ENCODE data around the gene NOM1. TPM values are rescaled to one million over a fixed set of nuclear protein-coding genes. Genes with fewer than 3 reads are reported as not detected.
"Not testable (repeated sequence)": the region's sequence is repeated elsewhere in the genome, so short reads cannot be mapped to it uniquely, and the experiment has no call there.

NOM1 gene
- total RNA-seq, 1 experiment from 2014 or later, result 30.3 TPM

DNA sequence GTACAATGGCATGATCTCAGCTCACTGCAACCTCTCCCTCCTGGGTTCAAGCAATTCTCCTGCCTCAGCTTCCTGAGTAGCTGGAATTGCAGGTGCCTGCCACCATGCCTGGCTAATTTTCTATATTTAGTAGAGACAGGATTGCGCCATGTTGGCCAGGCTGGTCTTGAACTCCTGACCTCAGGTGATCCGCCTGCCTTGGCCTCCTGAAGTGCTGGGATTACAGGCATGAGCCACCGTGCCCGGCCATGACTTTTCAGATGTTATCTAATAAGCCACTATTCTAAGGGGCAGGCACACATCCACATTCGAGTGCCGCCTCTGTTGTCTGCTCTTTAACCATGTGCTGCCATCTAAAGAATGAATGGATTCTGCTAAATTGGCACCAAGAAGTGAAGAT lies 27.2 kb upstream of the NOM1 start:
- H3K9me3 ChIP-seq (ENCODE audit: control insufficient read depth, insufficient read depth, low read depth, low read length); H3K4me3 ChIP-seq (ENCODE audit: low read depth in 2 of 2, low read length in 2 of 2); ATAC-seq; DNase-seq (ENCODE audit: low read depth, low spot score); CTCF ChIA-PET; H3K27ac ChIP-seq (ENCODE audit: low read length); in situ Hi-C loops (cut with HindIII; ENCODE audit: low pct_unique_long_range_greater_than_20kb, low sequenced_read_pairs); H3K4me1 ChIP-seq (ENCODE audit: control insufficient read depth, insufficient read depth, low read length); POLR2A ChIA-PET; BruUV-seq (replicated peaks); H3K36me3 ChIP-seq (ENCODE audit: control insufficient read depth, insufficient read depth, low read length); H3K27me3 ChIP-seq (ENCODE audit: control insufficient read depth, insufficient read depth, low read length); intact Hi-C loops (cut with micrococcal nuclease; ENCODE audit: unreplicated experiment): not testable (repeated sequence)

DNA sequence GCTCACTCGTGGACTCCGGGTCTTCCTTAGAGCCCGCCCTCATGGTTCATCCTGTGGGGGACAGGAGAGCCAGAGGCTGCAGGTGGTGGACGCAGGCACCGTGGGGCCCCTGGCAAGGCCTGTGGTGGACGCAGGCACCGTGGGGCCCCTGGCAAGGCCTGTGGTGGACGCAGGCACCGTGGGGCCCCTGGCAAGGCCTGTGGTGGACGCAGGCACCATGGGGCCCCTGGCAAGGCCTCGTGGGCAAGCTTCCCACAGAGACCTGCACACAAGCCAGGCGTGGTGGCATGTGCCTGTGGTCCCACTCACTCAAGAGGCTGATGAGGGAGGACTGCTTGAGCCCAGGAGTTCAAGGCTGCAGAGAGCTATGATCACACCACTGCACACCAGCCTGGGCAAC lies 23.7 kb upstream of the NOM1 start:
- DNase-seq (ENCODE audit: low read depth, low spot score); intact Hi-C loops (cut with micrococcal nuclease; ENCODE audit: unreplicated experiment); CTCF ChIA-PET; H3K27ac ChIP-seq (ENCODE audit: low read length); H3K9me3 ChIP-seq (ENCODE audit: control insufficient read depth, insufficient read depth, low read depth, low read length); BruUV-seq (replicated peaks); H3K4me1 ChIP-seq (ENCODE audit: control insufficient read depth, insufficient read depth, low read length); in situ Hi-C loops (cut with HindIII; ENCODE audit: low pct_unique_long_range_greater_than_20kb, low sequenced_read_pairs); POLR2A ChIA-PET; H3K27me3 ChIP-seq (ENCODE audit: control insufficient read depth, insufficient read depth, low read length); H3K36me3 ChIP-seq (ENCODE audit: control insufficient read depth, insufficient read depth, low read length); H3K4me3 ChIP-seq (ENCODE audit: low read depth in 2 of 2, low read length in 2 of 2): not testable (repeated sequence)
- 0 out of 2 replicates have a peak, but pooled peaks have one; percentile 33 for ATAC-seq

DNA sequence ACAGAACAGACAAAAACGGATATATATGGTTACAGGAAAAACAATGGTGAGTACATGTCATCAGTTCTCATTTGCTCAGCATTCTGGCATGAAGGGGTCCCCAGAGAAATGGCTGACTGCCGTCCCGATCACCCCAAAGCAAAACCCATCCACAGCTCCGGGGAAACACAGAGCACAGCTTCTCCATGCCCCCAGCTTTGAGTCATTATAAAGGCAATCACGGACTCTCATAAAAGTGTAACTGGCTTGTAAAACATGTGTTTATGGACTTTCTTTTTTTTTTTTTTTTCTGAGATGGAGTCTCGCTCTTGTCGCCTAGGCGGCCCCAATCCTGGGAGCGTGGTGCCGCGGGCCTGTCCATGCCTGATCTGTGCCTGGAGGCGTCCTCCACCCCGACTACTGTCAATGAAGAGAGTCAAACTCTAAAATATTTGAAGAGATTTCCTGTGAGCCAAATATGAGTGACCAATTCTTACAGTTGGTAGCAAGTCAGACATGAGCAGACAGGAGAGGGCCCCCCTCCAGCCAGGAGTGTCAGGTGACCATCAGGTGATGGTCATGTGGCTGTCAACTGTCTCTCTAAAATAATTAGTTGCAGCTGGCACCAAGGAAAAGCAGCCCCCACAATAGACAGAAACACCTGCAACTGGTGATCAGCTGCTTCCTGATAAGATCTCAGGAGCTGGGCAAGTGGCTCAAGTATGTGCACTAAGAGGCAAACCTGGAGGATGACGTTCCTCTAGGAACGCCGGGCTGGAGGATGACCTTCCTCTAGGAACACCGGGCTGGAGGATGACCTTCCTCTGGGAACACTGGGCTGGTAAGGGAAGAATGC lies 21.7 kb upstream of the NOM1 start:
- 0 out of 2 replicates have a peak, but pooled peaks have one; percentile 9 for ATAC-seq
- in situ Hi-C loops (cut with HindIII; ENCODE audit: low pct_unique_long_range_greater_than_20kb, low sequenced_read_pairs), result no loop called here
- ChIA-PET CTCF (no interaction called here), POLR2A (no interaction called here)
- Histone ChIP-seq H3K27ac (ENCODE audit: low read length) (no peak overlapping the region), H3K9me3 (ENCODE audit: control insufficient read depth, insufficient read depth, low read depth, low read length) (no peaks in the 10 kb centered on the region), H3K36me3 (ENCODE audit: control insufficient read depth, insufficient read depth, low read length) (no peaks in the 10 kb centered on the region), H3K4me3 (ENCODE audit: low read depth in 2 of 2, low read length in 2 of 2) (no peak overlapping the region), H3K4me1 (ENCODE audit: control insufficient read depth, insufficient read depth, low read length) (no peaks in the 10 kb centered on the region), H3K27me3 (ENCODE audit: control insufficient read depth, insufficient read depth, low read length) (no peaks in the 10 kb centered on the region)
- BruUV-seq (replicated peaks), result no TSS peak
- intact Hi-C loops (cut with micrococcal nuclease; ENCODE audit: unreplicated experiment), result no loop called here
- TF ChIP-seq TCF7L2 (IDR thresholded peaks at IDR 0.05; ENCODE audit: low read depth, low read length) (no peak), POLR2AphosphoS5 (IDR thresholded peaks at IDR 0.05; ENCODE audit: low read depth, low read length) (no peak), SIN3A (IDR thresholded peaks at IDR 0.05; ENCODE audit: borderline replicate concordance, insufficient read depth, low read depth, low read length) (no peak)
- TF ChIP-seq, protein P1, sequence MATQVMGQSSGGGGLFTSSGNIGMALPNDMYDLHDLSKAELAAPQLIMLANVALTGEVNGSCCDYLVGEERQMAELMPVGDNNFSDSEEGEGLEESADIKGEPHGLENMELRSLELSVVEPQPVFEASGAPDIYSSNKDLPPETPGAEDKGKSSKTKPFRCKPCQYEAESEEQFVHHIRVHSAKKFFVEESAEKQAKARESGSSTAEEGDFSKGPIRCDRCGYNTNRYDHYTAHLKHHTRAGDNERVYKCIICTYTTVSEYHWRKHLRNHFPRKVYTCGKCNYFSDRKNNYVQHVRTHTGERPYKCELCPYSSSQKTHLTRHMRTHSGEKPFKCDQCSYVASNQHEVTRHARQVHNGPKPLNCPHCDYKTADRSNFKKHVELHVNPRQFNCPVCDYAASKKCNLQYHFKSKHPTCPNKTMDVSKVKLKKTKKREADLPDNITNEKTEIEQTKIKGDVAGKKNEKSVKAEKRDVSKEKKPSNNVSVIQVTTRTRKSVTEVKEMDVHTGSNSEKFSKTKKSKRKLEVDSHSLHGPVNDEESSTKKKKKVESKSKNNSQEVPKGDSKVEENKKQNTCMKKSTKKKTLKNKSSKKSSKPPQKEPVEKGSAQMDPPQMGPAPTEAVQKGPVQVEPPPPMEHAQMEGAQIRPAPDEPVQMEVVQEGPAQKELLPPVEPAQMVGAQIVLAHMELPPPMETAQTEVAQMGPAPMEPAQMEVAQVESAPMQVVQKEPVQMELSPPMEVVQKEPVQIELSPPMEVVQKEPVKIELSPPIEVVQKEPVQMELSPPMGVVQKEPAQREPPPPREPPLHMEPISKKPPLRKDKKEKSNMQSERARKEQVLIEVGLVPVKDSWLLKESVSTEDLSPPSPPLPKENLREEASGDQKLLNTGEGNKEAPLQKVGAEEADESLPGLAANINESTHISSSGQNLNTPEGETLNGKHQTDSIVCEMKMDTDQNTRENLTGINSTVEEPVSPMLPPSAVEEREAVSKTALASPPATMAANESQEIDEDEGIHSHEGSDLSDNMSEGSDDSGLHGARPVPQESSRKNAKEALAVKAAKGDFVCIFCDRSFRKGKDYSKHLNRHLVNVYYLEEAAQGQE (IDR thresholded peaks at IDR 0.05; ENCODE audit: insufficient read depth in 1 of 2, low read depth in 2 of 2, low read length in 1 of 2), result no peak
- TF ChIP-seq, protein P2, sequence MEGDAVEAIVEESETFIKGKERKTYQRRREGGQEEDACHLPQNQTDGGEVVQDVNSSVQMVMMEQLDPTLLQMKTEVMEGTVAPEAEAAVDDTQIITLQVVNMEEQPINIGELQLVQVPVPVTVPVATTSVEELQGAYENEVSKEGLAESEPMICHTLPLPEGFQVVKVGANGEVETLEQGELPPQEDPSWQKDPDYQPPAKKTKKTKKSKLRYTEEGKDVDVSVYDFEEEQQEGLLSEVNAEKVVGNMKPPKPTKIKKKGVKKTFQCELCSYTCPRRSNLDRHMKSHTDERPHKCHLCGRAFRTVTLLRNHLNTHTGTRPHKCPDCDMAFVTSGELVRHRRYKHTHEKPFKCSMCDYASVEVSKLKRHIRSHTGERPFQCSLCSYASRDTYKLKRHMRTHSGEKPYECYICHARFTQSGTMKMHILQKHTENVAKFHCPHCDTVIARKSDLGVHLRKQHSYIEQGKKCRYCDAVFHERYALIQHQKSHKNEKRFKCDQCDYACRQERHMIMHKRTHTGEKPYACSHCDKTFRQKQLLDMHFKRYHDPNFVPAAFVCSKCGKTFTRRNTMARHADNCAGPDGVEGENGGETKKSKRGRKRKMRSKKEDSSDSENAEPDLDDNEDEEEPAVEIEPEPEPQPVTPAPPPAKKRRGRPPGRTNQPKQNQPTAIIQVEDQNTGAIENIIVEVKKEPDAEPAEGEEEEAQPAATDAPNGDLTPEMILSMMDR (IDR thresholded peaks at IDR 0.05), result no peak
- no peak for DNase-seq (ENCODE audit: low read depth, low spot score)

Measured in Panc1 (cell line).